HepG2 (cell line): ENCODE measurements around the gene CHST11.

Experiments used
- EP300 ChIP-seq, 3 experiments: sonication (generic) in 1 of 3; formaldehyde crosslinking in 1 of 3; IDR thresholded peaks; 2 replicates each; pipeline versions ENCODE4 v1.5.1 to v1.6.1; 2011 to 2020; ENCODE audit warnings: low read depth in 2 of 3, low read length in 2 of 3, borderline replicate concordance in 1 of 3, improper control_type of control experiment in 1 of 3, mild to moderate bottlenecking in 1 of 3, missing genetic modification reagents in 1 of 3, moderate library complexity in 1 of 3
- EZH2 ChIP-seq: conservative IDR thresholded peaks from 2 replicates; pipeline ENCODE4 v1.6.1; 2012; ENCODE audit warnings: mild to moderate bottlenecking, low read depth, low read length, moderate library complexity
- FOXP1 ChIP-seq, 2 experiments: fragments of 450-650 bp in 1 of 2; IDR thresholded peaks; 2 replicates each; pipeline ENCODE4 v1.6.1; 2017 to 2018; ENCODE audit warnings: antibody characterized with exemption in 1 of 2
- HNRNPUL1 ChIP-seq: fragments of 200-400 bp; formaldehyde crosslinking; IDR thresholded peaks from 2 replicates; pipeline ENCODE4 v1.6.1; 2017; ENCODE audit warnings: low read depth, mild to moderate bottlenecking, low read length, moderate library complexity
- SMAD3 ChIP-seq: sonication (generic); formaldehyde crosslinking; IDR thresholded peaks from 2 replicates; pipeline ENCODE4 v1.4.0; 2020; ENCODE audit warnings: missing genetic modification reagents
- SMARCE1 ChIP-seq: fragments of 450-650 bp; IDR thresholded peaks from 2 replicates; pipeline ENCODE4 v1.6.1; 2017; ENCODE audit warnings: borderline replicate concordance
- SUZ12 ChIP-seq: fragments of 150-350 bp; IDR thresholded peaks from 2 replicates; pipeline ENCODE4 v1.6.1; 2014; ENCODE audit warnings: low read depth, low read length
- ZNF180 ChIP-seq: sonication (generic); formaldehyde crosslinking; IDR thresholded peaks from 2 replicates; pipeline ENCODE4 v1.4.0; 2020; ENCODE audit warnings: low read depth, missing genetic modification reagents, borderline replicate concordance
- TF ChIP-seq, protein P1 (sequence below): sonication (generic); formaldehyde crosslinking; IDR thresholded peaks from 2 replicates; pipeline ENCODE4 v1.5.0; 2020; ENCODE audit warnings: missing genetic modification reagents
- TF ChIP-seq, protein P2 (sequence below): sonication (generic); formaldehyde crosslinking; IDR thresholded peaks from 2 replicates; pipeline ENCODE4 v1.5.0; 2020; ENCODE audit warnings: mild to moderate bottlenecking, missing genetic modification reagents, moderate library complexity
- TF ChIP-seq, protein P3 (sequence below): sonication (generic); formaldehyde crosslinking; IDR thresholded peaks from 2 replicates; pipeline ENCODE4 v1.5.0; 2020; ENCODE audit warnings: missing genetic modification reagents, mild to moderate bottlenecking, borderline replicate concordance

DNA sequence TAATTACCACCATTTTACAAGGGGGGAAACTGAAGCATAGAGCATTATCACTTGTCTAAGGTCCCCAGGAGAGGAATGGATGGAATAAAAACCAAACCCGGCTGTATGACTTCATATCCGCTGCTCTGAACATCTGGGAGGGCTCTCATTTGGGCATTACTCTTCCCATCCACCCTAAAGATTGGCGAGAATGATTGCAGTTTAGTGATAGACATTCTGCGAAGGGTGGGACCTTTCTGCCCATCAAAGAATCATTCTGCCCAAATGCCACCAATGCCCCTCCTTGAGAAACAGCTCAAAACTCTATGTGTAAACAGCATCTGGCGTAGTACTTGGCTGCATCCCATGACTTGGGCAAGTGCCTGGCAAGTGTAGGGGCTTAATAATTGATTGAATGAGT is 11.6 kb downstream of the CHST11 start:
- TF ChIP-seq EZH2 (no peak), EP300 (IDR thresholded peaks at IDR 0.05; ENCODE audit: low read depth in 2 of 2, low read length in 2 of 2) (no peak), EP300 (CRISPR knock-in tag; IDR thresholded peaks at IDR 0.05; ENCODE audit: borderline replicate concordance) (no peak), SMAD3 (CRISPR knock-in tag) (no peak), SUZ12 (no peak), FOXP1 (IDR thresholded peaks at IDR 0.05) (no peak), FOXP1 (CRISPR knock-in tag; IDR thresholded peaks at IDR 0.05) (no peak), ZNF180 (CRISPR knock-in tag) (no peak), SMARCE1 (no peak), HNRNPUL1 (no peak)
- TF ChIP-seq, protein P1, sequence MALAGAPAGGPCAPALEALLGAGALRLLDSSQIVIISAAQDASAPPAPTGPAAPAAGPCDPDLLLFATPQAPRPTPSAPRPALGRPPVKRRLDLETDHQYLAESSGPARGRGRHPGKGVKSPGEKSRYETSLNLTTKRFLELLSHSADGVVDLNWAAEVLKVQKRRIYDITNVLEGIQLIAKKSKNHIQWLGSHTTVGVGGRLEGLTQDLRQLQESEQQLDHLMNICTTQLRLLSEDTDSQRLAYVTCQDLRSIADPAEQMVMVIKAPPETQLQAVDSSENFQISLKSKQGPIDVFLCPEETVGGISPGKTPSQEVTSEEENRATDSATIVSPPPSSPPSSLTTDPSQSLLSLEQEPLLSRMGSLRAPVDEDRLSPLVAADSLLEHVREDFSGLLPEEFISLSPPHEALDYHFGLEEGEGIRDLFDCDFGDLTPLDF (CRISPR knock-in tag) = no peak
- TF ChIP-seq, protein P2, sequence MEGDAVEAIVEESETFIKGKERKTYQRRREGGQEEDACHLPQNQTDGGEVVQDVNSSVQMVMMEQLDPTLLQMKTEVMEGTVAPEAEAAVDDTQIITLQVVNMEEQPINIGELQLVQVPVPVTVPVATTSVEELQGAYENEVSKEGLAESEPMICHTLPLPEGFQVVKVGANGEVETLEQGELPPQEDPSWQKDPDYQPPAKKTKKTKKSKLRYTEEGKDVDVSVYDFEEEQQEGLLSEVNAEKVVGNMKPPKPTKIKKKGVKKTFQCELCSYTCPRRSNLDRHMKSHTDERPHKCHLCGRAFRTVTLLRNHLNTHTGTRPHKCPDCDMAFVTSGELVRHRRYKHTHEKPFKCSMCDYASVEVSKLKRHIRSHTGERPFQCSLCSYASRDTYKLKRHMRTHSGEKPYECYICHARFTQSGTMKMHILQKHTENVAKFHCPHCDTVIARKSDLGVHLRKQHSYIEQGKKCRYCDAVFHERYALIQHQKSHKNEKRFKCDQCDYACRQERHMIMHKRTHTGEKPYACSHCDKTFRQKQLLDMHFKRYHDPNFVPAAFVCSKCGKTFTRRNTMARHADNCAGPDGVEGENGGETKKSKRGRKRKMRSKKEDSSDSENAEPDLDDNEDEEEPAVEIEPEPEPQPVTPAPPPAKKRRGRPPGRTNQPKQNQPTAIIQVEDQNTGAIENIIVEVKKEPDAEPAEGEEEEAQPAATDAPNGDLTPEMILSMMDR (CRISPR knock-in tag) = no peak
- TF ChIP-seq, protein P3, sequence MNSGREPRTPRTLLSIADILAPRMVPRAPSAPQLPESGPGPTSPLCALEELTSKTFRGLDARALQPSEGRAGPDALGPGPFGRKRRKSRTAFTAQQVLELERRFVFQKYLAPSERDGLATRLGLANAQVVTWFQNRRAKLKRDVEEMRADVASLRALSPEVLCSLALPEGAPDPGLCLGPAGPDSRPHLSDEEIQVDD (CRISPR knock-in tag) = no peak
